ENCODE data around the gene VASP. TPM values are rescaled to one million over a fixed set of nuclear protein-coding genes. Genes with fewer than 3 reads are reported as not detected.

VASP gene
- total RNA-seq, 2 donors from 2014 or later: 218 to 260 TPM

DNA sequence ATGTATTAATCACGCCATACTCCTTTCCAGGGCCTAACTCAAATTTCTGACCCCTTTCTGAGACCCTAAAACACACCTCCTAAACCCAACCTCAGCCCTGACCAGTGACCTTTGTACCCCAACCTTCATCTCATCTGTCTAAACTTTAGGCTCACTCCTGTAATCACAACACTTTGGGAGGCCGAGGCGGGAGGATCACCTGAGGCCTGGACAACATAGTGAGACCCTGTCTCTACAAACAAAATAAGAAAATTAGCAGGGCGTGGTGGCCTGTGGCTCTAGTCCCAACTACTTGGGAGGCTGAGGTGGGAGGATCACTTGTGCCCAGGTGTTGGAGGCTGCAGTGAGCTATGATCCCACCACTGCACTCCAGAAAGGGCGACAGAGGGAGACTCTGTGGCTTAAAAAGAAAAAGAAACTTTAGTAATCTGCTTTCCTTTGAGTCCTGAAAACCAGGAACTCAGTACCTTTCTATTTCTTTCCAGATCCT is 15.1 kb upstream of the VASP start:
- no peak for ATAC-seq
- no peak for DNase-seq
- intact Hi-C loops (cut with DNase I, micrococcal nuclease): no loop called here

DNA sequence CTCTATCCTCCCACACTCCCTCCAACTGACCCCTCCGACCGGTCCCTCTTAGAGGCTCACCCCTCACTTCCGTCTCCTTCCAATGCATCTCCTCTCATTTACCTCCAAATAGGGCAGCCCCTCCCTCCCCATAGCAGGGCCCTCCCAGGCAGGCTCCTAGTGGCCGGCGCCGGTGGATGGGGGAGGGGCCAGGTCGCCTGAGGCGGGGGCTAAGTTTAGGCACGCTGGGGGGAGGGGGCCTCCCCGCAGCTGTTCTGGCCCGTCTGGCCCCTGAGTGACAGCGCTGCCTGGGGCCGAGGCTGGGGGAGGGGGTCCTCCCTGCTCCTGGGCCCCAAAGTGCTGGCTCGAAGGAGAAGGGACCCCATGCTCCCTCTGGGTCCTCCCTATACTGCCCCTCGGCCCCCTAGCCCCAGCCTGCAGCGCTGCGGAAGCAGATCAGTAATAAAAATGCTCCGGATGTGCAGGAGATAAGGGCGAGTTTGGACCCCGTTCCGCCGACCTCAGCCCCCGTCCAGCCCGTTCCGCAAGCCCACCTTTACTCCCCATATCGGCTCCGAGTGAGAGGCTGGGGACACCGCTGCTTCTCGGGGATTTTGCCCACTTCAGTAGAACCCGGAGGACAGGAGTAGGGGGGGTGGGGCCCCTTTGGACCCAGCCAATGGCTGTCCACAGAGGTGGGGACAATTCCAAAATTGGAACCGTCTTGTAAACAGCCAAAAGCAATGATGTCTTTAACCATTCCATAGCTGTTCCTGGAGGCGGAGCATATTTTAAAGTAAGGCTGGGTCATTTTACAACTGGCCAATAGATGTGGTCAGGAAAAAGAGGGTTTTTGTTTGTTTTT is 14.4 kb upstream of the VASP start:
- no peak for ATAC-seq
- intact Hi-C loops (cut with DNase I, micrococcal nuclease): no loop called here
- DNase-seq: peak; percentile 48 to 71

DNA sequence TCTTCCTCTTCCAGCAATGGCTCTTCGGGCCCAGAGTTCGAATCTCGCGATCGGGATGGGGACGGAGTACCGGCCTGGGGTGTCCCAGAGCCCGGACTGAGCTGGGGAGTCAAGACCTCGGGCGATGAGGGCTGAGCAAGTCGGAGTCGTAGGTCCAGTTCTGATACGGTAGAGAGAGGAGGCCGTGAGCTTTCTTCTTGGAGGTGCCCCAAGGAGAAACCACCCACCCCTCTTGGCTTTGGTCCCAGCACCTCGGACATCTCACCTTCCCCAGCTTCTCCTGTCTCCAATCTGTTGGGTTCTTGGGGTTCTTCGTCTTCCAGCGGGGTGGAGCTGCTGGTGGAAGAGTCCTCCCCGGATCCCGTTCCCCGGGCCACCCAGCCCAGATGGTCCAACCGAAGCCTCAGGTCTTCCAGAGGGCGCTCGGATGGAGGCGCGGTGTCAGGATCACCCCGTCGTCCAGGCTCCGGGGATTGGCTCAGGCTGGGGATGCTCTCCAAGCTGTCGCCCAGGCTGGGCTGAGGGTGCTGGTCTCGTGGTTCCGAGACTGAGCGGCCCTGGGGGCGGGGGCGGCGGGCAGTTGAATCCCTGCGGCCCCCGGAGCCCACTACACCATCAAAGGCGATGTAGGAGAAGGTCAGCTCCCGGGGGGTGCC is 12.9 kb upstream of the VASP start:
- ATAC-seq (no peak), DNase-seq (no peak)
- intact Hi-C loops (cut with DNase I, micrococcal nuclease): no loop called here

DNA sequence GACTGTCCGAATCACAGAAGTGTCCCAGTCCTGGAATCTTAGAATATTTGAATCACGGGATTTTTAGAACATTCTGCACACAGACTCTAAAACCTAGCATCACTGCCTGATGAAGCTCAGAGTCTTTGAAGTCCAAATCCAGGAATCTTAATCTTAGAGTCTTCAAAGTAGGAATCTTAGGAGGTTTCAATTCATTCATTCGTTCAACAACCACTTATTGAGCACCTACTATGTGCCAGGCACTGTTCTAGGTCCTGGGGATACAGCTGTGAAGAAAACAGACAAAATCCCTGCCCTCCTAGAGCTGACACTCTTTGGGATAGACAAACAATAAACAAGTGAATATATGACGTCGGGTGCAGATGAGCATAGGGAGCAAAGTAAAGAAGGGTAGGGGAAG is 12.1 kb upstream of the VASP start:
- intact Hi-C loops (cut with DNase I, micrococcal nuclease): no loop called here

DNA sequence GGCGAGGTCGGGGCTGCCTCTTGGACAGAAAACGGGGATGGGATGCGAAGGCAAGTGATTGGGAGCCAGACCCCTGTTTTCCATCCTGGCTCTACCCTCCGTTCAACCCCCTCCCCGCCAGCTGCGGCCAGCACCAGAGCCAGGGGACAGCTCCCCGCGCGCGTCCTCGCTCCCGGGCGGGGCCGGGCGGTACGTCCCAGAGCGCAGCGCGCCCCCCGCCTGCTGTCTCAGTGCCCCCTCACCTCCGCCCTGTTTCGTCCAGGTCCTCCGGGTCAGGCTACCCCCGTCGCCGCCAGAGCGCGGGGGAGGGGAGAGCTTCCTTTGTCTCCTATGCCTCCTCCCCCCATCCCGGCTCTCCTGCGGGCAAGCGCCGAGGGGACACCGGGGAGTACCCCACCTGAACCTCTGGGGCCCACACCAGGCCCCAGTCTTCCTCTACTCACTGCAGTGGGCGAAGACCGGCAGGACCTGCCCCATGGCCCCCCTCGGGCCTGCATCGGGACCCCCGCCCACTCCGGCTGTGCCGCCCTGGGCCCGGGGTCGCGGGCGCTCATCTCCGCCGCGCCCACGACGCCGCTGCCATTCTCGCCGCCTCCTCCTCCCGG is 10.8 kb upstream of the VASP start:
- intact Hi-C loops (cut with DNase I, micrococcal nuclease): no loop called here
- peak; percentile 35 for ATAC-seq
- peak in 1 of 2 donors; percentile 63 for DNase-seq

More for the DNA sequence above, 12.1 kb upstream of the VASP start:
- no peak for ATAC-seq
- DNase-seq: no peak

DNA sequence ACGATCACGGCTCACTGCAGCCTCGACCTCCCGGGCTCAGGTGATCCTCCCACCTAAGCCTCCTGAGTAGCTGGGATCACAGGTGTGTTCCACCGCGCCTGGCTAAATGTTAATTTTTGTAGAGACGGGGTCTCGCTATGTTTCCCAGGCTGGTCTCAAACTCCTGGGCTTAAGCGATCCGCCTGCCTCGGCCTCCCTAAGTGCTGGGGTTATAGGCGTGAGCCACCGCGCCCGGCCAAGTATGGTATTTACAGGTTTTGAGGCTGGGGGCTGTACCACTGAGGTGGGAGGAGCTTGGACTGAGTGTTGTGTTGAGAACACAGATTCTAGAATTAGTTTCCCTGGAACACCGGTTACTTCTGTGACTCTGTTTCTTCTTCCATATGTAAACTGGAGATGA is 9.5 kb upstream of the VASP start:
- ATAC-seq: no peak
- DNase-seq: no peak
- intact Hi-C loops (cut with DNase I, micrococcal nuclease): no loop called here

DNA sequence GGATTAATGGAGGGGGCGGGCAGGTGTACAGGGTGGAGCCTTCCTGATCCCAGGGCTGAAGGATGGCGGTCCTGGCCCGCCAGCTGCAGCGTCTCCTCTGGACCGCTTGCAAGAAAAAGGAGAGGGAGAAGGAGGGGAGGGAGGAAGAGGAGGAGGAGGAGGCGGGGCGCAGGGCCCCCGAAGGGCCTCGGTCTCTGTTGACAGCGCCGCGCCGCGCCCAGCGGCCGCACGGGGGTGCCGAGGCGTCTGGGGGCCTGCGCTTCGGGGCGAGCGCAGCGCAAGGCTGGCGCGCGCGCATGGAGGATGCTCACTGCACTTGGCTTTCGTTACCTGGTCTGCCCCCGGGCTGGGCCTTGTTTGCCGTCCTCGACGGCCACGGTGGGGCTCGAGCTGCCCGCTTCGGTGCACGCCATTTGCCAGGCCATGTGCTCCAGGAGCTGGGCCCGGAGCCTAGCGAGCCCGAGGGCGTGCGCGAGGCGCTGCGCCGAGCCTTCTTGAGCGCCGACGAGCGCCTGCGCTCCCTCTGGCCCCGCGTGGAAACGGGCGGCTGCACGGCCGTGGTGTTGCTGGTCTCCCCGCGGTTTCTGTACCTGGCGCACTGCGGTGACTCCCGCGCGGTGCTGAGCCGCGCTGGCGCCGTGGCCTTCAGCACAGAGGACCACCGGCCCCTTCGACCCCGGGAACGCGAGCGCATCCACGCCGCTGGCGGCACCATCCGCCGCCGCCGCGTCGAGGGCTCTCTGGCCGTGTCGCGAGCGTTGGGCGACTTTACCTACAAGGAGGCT is 8.7 kb upstream of the VASP start, which contains the start of gene PPM1N:
PPM1N (plus strand) TSS at position 33 of the 785 bp plus-strand sequence; CDS start at position 63, 30 bp downstream.
- no peak for ATAC-seq
- intact Hi-C loops (cut with DNase I, micrococcal nuclease): no loop called here

DNA sequence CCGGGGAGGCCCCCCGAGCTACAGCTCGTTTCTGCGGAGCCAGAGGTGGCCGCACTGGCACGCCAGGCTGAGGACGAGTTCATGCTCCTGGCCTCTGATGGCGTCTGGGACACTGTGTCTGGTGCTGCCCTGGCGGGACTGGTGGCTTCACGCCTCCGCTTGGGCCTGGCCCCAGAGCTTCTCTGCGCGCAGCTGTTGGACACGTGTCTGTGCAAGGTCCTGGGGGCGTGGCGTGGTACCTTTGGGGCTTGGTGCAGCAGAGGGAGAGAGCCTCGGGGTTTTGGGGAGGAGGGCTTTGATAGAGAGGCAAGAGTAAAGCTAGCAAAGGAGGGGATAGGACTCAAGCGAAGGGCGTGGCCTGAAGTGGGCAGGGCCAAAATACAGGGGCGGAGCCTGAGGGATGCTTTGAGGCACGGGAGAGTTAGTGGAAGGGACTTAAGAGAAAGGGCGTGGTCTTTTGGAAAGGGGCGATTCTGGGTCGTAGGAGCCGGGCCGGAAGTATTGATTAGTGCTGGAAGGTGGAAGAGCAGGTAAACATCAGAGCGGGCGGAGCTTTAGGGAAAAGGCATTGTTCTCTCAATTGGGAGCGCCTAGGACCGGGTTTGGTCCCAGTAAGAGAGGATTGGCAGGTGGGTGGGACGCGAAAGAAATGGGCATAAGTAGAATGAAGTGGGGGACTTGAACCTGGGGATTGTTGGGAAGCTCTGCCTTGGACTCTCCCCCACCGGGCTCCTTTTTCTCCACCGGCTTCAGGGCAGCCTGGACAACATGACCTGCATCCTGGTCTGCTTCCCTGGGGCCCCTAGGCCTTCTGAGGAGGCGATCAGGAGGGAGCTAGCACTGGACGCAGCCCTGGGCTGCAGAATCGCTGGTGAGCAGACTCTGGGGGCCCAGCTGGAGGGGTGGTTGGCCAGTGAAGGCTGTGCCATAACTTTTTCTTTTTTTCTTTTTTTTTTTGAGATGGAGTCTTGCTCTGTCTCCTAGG is 7.8 kb upstream of the VASP start:
- intact Hi-C loops (cut with DNase I, micrococcal nuclease): no loop called here
- peak; percentile 33 for ATAC-seq
- DNase-seq: peak; percentile 58 to 66

More for the DNA sequence above, 8.7 kb upstream of the VASP start, which contains the start of gene PPM1N:
- DNase-seq: peak in 1 of 2 donors; percentile 52

DNA sequence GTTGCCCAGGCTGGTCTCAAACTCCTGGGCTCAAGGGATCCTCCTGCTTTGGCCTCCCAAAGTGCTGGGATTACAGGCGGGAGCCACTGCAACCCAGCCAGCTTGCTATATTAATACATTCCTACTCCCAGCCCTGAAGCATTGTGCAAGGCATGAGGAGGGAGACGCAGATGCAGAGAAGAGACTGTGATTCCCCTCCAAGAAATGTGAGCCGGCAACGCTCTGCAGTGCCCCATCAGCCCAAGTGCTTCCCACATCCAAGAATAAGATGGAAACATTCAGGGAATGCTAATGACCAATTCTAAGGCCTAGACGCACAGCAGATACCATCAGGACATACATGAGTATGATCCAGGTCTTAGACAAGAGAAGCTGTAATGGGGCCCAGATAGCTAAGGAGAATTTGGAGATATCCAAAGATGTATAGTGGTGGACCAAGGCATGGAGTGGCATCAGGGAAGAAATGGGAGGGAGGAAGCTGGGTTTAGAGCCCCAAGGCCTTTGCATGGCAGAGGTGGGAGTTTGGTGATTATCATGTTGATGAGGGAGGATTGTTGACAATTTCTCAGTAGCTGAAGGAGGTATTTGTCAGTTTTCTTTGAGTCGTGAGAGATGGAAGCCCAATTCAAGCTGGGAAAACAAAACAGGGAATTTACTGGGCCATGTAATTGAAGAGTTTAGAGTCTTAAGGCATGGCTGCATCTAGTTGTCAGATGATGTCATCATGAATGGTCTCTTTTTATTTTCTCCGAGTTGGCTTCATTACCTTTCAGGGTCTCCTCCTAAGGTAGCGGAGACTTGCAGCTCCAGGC is 6.2 kb upstream of the VASP start:
- DNase-seq (no peak), ATAC-seq (no peak)
- intact Hi-C loops (cut with DNase I, micrococcal nuclease): no loop called here

DNA sequence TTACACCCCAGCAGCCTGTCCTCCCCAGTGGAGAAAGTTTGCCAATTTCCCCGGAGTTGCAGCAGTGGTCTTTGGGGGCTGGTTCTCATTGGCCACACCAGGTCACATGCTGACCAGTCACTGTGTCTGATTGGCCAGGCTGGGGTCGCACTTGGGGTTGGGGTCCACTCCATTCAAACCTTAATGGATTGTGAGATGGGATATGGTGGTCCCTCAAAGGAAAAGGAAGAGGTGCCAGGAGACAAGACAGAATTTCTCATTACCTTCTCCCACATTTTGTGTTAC is 5.6 kb upstream of the VASP start:
- intact Hi-C loops (cut with DNase I, micrococcal nuclease): no loop called here
- DNase-seq (no peak), ATAC-seq (no peak)

DNA sequence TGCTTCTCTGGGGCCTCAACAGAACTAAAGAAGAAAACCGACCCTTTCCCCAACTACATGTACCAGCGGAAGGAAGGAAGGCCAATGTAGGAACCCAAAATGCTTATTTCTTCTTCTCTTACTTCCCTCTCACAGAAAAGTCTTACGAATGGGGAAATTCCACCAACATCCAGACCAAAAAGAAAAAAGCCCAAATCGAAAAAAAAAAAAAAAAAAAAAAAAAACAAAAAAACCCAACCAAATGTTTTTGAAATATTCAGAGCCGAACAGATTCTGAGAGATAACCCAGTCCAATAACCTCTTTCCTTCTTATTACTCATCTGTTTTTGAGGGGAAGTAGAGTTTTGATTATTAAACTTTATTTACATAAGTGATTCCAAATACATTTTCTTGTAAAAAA is 5.2 kb upstream of the VASP start:
- intact Hi-C loops (cut with DNase I, micrococcal nuclease): no loop called here
- no peak for ATAC-seq
- no peak for DNase-seq

DNA sequence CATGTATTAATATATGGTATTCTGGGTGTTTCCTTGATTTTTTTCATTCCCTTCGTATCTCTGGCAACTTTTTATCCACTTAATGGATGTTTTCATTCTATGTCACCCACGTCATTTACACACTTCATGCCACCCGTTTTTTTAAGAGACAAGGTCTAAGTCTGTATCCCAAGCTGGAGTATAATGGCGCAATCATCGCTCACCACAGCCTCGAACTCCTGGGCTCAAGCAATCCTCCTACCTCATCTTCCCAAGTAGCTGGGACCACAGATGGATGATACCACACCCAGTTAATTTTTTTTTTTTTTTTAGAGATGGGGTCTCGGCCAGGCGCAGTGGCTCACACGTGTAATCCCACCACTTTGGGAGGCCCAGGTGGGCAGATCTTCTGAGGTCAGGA is 3.4 kb upstream of the VASP start:
- intact Hi-C loops (cut with DNase I, micrococcal nuclease): no loop called here
- DNase-seq: no peak
- ATAC-seq: no peak

DNA sequence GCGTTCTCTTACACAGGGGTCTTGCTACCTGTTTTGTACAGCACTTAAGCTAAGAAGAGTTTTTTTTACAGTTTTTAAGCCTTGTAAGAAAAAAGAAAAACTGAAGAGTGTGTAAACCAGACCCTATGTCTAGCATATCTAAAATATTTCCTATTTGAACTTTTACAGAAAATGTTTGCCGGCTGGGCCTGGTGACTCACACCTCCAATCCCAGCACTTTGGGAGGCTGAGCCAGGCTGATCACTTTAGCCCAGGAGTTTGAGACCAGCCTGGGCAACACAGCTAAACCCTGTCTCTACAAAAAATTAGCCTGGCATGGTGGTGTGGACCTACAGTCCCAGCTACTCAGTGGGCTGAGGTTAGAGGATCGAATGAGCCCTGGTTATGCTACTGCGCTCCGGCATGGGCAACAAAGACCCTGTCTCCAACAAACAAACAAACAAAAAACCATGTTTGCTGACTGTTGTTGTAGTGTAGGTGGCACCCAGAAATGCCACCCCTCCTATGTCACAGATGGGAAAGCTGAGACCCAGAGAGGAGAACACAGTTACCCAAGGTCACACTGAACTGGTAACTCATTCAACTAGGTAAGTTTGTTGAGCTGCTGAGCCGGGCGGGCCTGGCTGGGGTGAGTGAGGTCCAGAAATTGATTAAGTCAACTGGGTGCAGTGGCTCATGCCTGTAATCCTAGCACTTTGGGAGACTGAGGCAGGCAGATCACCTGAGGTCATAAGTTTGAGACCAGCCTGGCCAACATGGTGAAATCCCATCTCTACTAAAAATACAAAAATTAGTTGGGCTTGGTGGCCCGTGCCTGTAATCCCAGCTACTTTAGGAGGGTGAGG is 1.9 kb upstream of the VASP start:
- intact Hi-C loops (cut with DNase I, micrococcal nuclease): no loop called here
- ATAC-seq: no peak
- DNase-seq: no peak

DNA sequence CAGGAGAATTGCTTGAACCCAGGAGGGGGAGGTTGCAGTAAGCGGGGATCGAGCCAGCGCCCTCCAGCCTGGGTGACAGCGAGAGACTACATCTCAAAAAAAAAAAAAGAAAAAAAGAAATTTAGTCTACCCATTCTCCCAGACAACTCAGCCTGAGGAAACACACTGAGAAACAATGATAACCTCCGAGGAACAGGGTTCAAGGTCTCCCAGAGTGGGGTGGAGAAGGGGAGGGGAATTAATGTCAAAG is 1.4 kb upstream of the VASP start:
- ATAC-seq: no peak
- DNase-seq: no peak
- intact Hi-C loops (cut with DNase I, micrococcal nuclease): no loop called here

DNA sequence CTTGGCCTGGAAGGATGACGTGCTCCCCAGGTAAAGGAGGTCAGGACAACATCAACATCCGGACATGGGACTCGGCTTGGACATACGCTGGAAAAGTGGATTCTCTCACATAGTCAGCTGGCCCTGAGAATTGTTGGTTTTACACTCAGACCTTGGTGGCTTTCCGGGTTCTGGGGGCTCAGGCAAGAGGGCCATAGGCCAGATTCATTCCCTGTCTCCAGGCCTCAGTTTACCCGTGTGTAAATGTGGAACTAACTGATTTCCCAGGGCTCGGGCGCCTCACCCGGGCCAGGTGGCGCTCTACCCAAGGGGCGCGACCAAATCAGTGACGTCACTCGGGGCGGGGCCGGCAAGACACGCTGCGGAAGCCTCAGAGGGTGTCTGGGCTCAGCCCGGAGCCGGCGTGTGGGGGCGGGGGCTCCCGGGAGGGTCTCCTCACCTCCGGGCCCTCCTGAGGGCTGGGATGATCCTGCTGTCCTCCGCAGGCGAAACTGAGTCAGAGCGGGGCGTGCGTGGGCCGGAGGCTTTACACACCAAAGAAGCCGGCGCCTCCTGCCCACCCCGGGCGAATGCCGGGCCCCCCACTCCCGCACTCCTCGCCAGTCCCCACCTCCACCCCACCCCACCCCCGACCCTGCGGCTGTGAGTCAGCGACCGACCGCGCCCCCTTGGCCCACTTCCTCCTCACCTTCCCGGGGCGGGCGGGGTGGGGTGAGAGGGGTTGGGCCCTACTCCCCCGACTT is 862 bp upstream of the VASP start:
- peak; percentile 72 for ATAC-seq
- intact Hi-C loops (cut with DNase I, micrococcal nuclease): no loop called here
- DNase-seq: peak; percentile 96 to 99

DNA sequence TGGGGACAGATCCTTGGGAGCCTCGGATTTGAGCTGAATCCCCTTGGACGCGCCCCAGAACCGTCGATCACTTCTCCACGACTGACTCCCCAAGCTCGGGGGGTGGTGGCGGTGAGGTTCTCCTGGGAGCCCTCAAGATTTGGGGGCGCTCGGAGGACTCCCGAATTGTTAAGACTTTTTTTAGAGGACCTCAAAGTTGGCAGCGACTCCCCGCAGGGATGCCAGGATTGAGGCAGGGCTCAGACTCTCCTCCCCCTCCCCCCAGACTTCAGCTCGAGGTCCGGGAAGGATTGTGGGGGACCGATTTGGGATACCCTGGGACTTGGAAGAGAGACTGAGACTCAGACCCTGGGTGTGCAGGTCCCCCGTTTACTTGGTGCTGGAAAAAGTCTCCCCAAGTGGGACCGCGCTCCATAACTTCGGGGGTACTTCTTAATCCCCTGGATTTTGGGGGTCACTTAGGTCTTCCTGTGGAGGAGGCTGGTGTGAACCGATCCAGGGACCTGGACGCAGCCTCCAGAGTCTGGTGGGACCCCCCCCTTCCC is 665 bp downstream of the VASP start:
- intact Hi-C loops (cut with DNase I, micrococcal nuclease): no loop called here
- ATAC-seq (no peak), DNase-seq (no peak)
